ENCODE data around the gene NEDD8. TPM values are rescaled to one million over a fixed set of nuclear protein-coding genes. Genes with fewer than 3 reads are reported as not detected.

Gene NEDD8
- total RNA-seq, 1 donor from 2014 or later: 251 TPM

GRCh38 chr14:24182110-24182882 is 49.9 kb downstream of the NEDD8 start:
- peaks cover 49% of the 10 kb centered on the region for H4K20me1 ChIP-seq (ENCODE audit: insufficient read depth, low read length)
- peak overlapping the region; percentile 17 for H3K4me3 Mint-ChIP-seq (ENCODE audit: unreplicated experiment)
- H3K4me1 Mint-ChIP-seq (ENCODE audit: low read depth, unreplicated experiment): peaks cover 11% of the 10 kb centered on the region
- no peak for FAIRE-seq
- no peak overlapping the region for H3K4me3 ChIP-seq (ENCODE audit: insufficient read depth, low read depth, low read length)
- no peaks in the 10 kb centered on the region for H3K27me3 ChIP-seq (ENCODE audit: insufficient read depth, low read length)
- H2AFZ ChIP-seq (ENCODE audit: low read depth, low read length): no peak overlapping the region
- H3K4me1 ChIP-seq (ENCODE audit: insufficient read depth, low read length): peaks cover 10% of the 10 kb centered on the region
- H3K9me3 Mint-ChIP-seq (ENCODE audit: unreplicated experiment): no peaks in the 10 kb centered on the region
- no peak overlapping the region for H3K27ac ChIP-seq (ENCODE audit: low read depth, low read length)
- peaks cover 13% of the 10 kb centered on the region for H3K36me3 Mint-ChIP-seq (ENCODE audit: low read depth, unreplicated experiment)
- H3K36me3 ChIP-seq (ENCODE audit: insufficient read depth, low read length): peaks cover 36% of the 10 kb centered on the region
- no peak for TF ChIP-seq EZH2 (IDR thresholded peaks at IDR 0.05; ENCODE audit: insufficient read depth, low read length)
- no peak for TF ChIP-seq CTCF (IDR thresholded peaks at IDR 0.05; ENCODE audit: insufficient read depth, low read depth, low read length)
- H3K9me3 ChIP-seq (ENCODE audit: insufficient read depth, low read depth, low read length): no peaks in the 10 kb centered on the region
- H3K27me3 Mint-ChIP-seq (ENCODE audit: low read depth, unreplicated experiment): no peaks in the 10 kb centered on the region
- H3K9ac ChIP-seq (ENCODE audit: low read length): no peak overlapping the region
- H3K27ac Mint-ChIP-seq (ENCODE audit: unreplicated experiment): peak overlapping the region; percentile 82
- H3K79me2 ChIP-seq (ENCODE audit: insufficient read depth, low read length): peaks cover 16% of the 10 kb centered on the region
- DNase-seq (ENCODE audit: low read depth): no peak
- no peak overlapping the region for H3K4me2 ChIP-seq (ENCODE audit: low read length)

- Mint-ChIP-seq H3K27me3 (ENCODE audit: low read depth, unreplicated experiment) (no peaks in the 10 kb centered on the region), H3K36me3 (ENCODE audit: low read depth, unreplicated experiment) (peaks cover 13% of the 10 kb centered on the region), H3K4me3 (ENCODE audit: unreplicated experiment) (no peak overlapping the region), H3K9me3 (ENCODE audit: unreplicated experiment) (no peaks in the 10 kb centered on the region), H3K27ac (ENCODE audit: unreplicated experiment) (no peak overlapping the region), H3K4me1 (ENCODE audit: low read depth, unreplicated experiment) (peaks cover 7% of the 10 kb centered on the region)
- H4K20me1 ChIP-seq (ENCODE audit: insufficient read depth, low read length): peaks cover 45% of the 10 kb centered on the region
- H2AFZ ChIP-seq (ENCODE audit: low read depth, low read length): no peak overlapping the region
- no peak overlapping the region for H3K9ac ChIP-seq (ENCODE audit: low read length)
- H3K4me3 ChIP-seq (ENCODE audit: insufficient read depth, low read depth, low read length): no peak overlapping the region
- no peak overlapping the region for H3K27ac ChIP-seq (ENCODE audit: low read depth, low read length)
- H3K79me2 ChIP-seq (ENCODE audit: insufficient read depth, low read length): peaks cover 9% of the 10 kb centered on the region
- H3K27me3 ChIP-seq (ENCODE audit: insufficient read depth, low read length): no peaks in the 10 kb centered on the region
- FAIRE-seq (no peak), DNase-seq (ENCODE audit: low read depth) (no peak)
- no peaks in the 10 kb centered on the region for H3K9me3 ChIP-seq (ENCODE audit: insufficient read depth, low read depth, low read length)
- H3K36me3 ChIP-seq (ENCODE audit: insufficient read depth, low read length): peaks cover 30% of the 10 kb centered on the region
- H3K4me1 ChIP-seq (ENCODE audit: insufficient read depth, low read length): peaks cover 5% of the 10 kb centered on the region
- no peak overlapping the region for H3K4me2 ChIP-seq (ENCODE audit: low read length)
- TF ChIP-seq CTCF (IDR thresholded peaks at IDR 0.05; ENCODE audit: insufficient read depth, low read depth, low read length): no peak
- no peak for TF ChIP-seq EZH2 (IDR thresholded peaks at IDR 0.05; ENCODE audit: insufficient read depth, low read length)
These were observed 50.6 kb downstream of the NEDD8 start for GRCh38 chr14:24181371-24182077.

Data from astrocyte (in vitro differentiated cells and primary cell).